IPS-18a (cell line): ENCODE measurements around the gene TBC1D22B.
"Not testable (repeated sequence)": the region's sequence is repeated elsewhere in the genome, so short reads cannot be mapped to it uniquely, and the experiment has no call there.

Experiments
- H3K27ac ChIP-seq: one replicate; pipeline ENCODE4 v1.5.1; 2013; ENCODE audit warnings: low read length
- H3K27me3 ChIP-seq: one replicate; pipeline ENCODE4 v1.6.1; 2013; ENCODE audit warnings: mild to moderate bottlenecking, low read length; ENCODE audit not compliant: control insufficient read depth, insufficient read depth
- H3K36me3 ChIP-seq: one replicate; pipeline ENCODE4 v1.6.1; 2013; ENCODE audit warnings: low read depth, low read length; ENCODE audit not compliant: control insufficient read depth
- H3K4me1 ChIP-seq: one replicate; pipeline ENCODE4 v1.6.1; 2013; ENCODE audit warnings: low read depth, low read length; ENCODE audit not compliant: control insufficient read depth
- H3K4me3 ChIP-seq: one replicate; pipeline ENCODE4 v1.5.1; 2013; ENCODE audit warnings: low read length
- H3K9ac ChIP-seq: one replicate; pipeline ENCODE4 v1.6.1; 2013; ENCODE audit warnings: mild to moderate bottlenecking, low read length, moderate library complexity
- H3K9me3 ChIP-seq: one replicate; pipeline ENCODE4 v1.6.1; 2013; ENCODE audit warnings: low read depth, low read length; ENCODE audit not compliant: control insufficient read depth

Gene TBC1D22B

DNA sequence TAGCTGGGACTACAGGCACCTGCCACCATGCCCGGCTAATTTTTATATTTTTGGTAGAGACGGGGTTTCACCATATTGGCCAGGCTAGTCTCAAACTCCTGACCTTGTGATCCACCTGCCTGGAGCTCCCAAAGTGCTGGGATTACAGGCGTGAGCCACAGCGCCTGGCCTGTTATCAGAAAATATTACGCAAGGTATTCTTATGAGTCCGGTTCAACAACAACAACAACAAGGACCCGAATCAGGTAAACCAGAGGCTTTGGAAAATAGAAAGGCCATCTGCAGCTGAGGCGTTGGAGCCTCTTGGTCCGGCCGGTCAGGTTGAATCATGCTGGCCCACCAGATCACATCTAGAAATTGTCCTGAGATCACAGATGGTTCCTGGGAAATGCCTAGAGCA is 49.9 kb downstream of the TBC1D22B start:
- H3K27ac ChIP-seq, H3K9me3 ChIP-seq, H3K4me1 ChIP-seq, H3K4me3 ChIP-seq, H3K27me3 ChIP-seq, H3K9ac ChIP-seq: not testable (repeated sequence)
- peaks cover 11% of the 10 kb centered on the region for H3K36me3 ChIP-seq

DNA sequence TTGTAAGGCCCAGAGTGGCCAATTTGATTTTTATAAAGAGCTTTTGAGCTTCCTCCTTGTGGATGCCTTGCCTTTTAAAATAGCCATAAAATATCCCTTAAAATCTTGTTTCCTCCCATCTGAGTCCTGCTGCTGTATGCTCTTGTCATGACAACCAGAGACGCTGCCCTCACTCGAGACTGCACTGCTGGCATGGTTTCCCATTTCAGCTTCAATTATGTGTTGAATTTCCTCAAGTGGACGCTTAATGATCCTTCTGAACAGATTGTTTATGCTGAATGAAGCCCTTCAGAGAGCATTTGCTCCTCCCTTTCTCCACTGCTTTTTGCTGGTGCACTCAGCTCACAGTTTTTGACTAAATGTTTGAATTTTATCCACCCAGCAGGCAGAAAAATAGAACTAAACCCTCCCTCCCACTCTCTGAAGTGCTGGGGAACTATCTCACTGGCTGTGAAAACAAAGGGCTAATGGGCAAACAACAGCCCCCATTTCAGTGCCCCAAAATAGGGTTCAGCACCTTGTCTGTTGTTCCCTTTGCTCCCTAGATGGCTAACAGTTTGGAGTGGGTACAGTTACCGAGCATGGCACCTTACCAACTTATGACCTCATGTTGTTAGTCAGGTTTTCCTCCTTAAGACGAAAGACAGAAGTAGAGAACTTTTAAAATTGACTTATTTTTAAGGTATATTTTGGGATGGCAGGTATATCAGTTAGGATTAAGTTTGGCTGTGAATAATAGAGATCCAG is 50.7 kb downstream of the TBC1D22B start:
- no peak overlapping the region for H3K27ac ChIP-seq

DNA sequence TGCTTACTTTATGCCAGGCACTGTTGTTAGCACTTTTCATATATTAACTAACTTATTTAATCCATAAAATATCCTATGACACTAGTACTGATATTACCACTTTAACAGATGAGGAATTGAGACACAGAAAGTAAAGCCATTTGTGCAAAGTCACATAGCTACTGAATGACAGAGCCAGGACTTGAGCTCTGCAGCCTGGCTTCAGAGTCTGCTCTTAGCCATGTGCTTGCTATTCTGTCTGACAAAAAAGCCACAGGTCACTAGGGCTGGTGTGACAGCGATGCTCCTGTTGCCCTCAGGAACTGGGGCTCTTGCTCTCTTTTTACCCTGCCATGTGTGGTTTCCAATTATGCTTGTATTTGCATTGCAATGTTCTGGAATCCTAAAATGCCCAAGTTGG is 51.5 kb downstream of the TBC1D22B start:
- Histone ChIP-seq H3K36me3 (peaks cover 16% of the 10 kb centered on the region), H3K9ac (no peak overlapping the region), H3K4me3 (no peak overlapping the region), H3K27ac (no peak overlapping the region), H3K9me3 (no peaks in the 10 kb centered on the region), H3K4me1 (no peaks in the 10 kb centered on the region), H3K27me3 (no peaks in the 10 kb centered on the region)

More for the DNA sequence above, 50.7 kb downstream of the TBC1D22B start:
- Histone ChIP-seq H3K9me3 (no peaks in the 10 kb centered on the region), H3K4me1 (no peaks in the 10 kb centered on the region), H3K36me3 (peaks cover 10% of the 10 kb centered on the region), H3K27me3 (no peaks in the 10 kb centered on the region), H3K4me3 (no peak overlapping the region), H3K9ac (no peak overlapping the region)

GRCh38 chr6:37309692-37310091 is 52.1 kb downstream of the TBC1D22B start:
- no peaks in the 10 kb centered on the region for H3K4me1 ChIP-seq
- H3K27ac ChIP-seq = no peak overlapping the region
- peaks cover 16% of the 10 kb centered on the region for H3K36me3 ChIP-seq
- H3K4me3 ChIP-seq = no peak overlapping the region
- H3K27me3 ChIP-seq = no peaks in the 10 kb centered on the region
- H3K9me3 ChIP-seq = no peaks in the 10 kb centered on the region
- no peak overlapping the region for H3K9ac ChIP-seq

- Histone ChIP-seq H3K27me3 (no peaks in the 10 kb centered on the region), H3K9me3 (no peaks in the 10 kb centered on the region), H3K9ac (no peak overlapping the region), H3K36me3 (peaks cover 20% of the 10 kb centered on the region), H3K4me3 (no peak overlapping the region), H3K27ac (no peak overlapping the region), H3K4me1 (no peaks in the 10 kb centered on the region)
These were observed 53.4 kb downstream of the TBC1D22B start for GRCh38 chr6:37310966-37311365.

GRCh38 chr6:37311741-37312473 is 54.3 kb downstream of the TBC1D22B start:
- peaks cover 25% of the 10 kb centered on the region for H3K36me3 ChIP-seq
- H3K27ac ChIP-seq = no peak overlapping the region

GRCh38 chr6:37313723-37314486 is 56.3 kb downstream of the TBC1D22B start:
- H3K9me3 ChIP-seq = no peaks in the 10 kb centered on the region
- no peak overlapping the region for H3K9ac ChIP-seq
- H3K27me3 ChIP-seq = no peaks in the 10 kb centered on the region
- H3K4me3 ChIP-seq = no peak overlapping the region
- peaks cover 40% of the 10 kb centered on the region for H3K36me3 ChIP-seq
- H3K27ac ChIP-seq = no peak overlapping the region
- H3K4me1 ChIP-seq = no peaks in the 10 kb centered on the region

More at GRCh38 chr6:37311741-37312473, 54.3 kb downstream of the TBC1D22B start:
- no peaks in the 10 kb centered on the region for H3K27me3 ChIP-seq
- H3K9ac ChIP-seq = no peak overlapping the region
- no peaks in the 10 kb centered on the region for H3K9me3 ChIP-seq
- H3K4me3 ChIP-seq = no peak overlapping the region
- no peaks in the 10 kb centered on the region for H3K4me1 ChIP-seq

DNA sequence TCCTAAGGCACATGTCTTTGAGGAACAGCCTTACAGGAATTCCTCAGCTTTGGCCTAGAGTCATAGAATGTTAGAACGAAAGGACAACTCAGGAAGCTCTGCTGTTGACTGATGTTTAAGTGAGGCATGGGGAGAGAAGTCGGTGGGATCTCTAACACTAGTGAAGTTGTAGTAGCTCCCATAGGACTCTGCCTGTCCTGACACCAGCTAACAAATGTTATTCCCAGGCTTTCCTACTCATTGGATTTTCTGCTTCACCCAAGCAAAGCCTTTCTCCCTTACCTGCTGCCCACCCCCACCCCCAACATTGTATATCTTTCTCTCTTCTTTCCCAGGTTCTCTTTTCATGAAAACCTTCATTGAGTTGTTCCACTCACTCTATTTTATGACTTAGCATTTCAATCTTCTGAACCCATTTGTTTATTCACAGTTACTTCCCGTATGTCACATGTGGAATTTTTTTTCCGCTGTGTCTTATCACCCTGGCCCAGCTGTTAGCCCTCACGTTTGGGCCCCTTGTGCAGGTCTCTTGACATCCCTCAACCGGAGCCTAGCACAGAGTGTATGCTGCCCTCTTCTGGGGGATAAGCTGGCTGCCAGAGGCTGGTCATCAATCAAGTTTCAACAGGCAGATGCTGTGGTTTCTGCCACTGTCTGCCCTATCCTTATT is 57.0 kb downstream of the TBC1D22B start:
- H3K4me1 ChIP-seq = no peaks in the 10 kb centered on the region
- no peaks in the 10 kb centered on the region for H3K27me3 ChIP-seq
- H3K27ac ChIP-seq = no peak overlapping the region
- H3K36me3 ChIP-seq = peaks cover 40% of the 10 kb centered on the region
- no peaks in the 10 kb centered on the region for H3K9me3 ChIP-seq
- no peak overlapping the region for H3K9ac ChIP-seq
- H3K4me3 ChIP-seq = no peak overlapping the region

DNA sequence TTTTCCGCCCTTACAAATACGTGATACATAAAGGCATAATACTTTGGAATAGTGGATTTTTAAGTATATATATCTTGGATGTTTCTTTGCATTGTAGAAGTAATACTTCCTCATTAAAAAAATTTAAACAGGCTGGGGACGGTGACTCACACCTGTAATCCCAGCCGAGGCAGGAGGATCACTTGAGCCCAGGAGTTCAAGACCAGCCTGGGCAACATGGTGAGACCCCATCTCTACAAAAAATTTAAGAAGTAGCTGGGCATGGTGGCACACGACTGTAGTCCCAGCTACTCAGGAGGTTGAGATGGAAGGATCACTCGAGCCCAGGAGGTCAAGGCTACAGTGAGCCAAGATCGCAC is 57.6 kb downstream of the TBC1D22B start:
- Histone ChIP-seq H3K9me3 (no peaks in the 10 kb centered on the region), H3K27me3 (no peaks in the 10 kb centered on the region), H3K9ac (no peak overlapping the region), H3K27ac (no peak overlapping the region), H3K4me3 (no peak overlapping the region), H3K36me3 (peaks cover 40% of the 10 kb centered on the region), H3K4me1 (no peaks in the 10 kb centered on the region)

- H3K36me3 ChIP-seq = peaks cover 44% of the 10 kb centered on the region
- no peak overlapping the region for H3K4me3 ChIP-seq
- H3K27ac ChIP-seq = no peak overlapping the region
- no peak overlapping the region for H3K9ac ChIP-seq
- no peaks in the 10 kb centered on the region for H3K4me1 ChIP-seq
- H3K27me3 ChIP-seq = no peaks in the 10 kb centered on the region
- no peaks in the 10 kb centered on the region for H3K9me3 ChIP-seq
These were observed 58.5 kb downstream of the TBC1D22B start for GRCh38 chr6:37316071-37316470.

DNA sequence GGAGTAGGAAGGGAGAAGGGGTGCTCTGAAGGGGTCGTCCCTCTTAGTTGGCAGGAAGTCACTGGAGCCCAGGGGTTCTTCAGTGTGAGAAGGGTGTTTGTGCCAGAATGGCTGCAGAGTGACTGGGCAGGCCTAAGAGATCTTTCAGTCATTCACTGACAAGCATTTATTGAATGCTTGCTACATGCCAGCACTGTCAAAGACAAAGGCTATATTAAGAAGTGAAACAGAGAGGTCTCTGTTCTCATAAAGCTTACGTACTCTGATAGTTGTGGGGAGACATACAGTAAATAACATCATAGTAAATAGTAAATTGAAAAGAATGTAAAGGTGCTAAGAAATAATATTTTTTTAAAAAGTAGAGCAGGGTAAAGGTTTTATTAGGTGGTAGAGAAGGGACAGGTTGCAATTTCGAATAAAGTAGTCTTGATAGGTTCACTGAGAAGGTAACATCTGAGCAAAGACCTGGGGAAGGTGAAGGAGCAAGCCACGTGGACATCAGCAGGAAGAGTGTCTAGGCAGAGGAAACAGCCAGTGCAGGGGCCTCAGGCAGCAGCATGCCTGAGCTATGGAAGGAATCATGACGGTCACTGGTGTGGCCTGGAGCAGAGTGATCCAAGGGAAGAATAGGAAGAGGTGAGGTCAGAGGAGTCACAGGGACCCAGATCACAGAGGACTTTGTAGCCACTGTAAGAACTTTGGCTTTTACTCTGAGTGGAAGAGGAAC is 59.9 kb downstream of the TBC1D22B start:
- no peak overlapping the region for H3K27ac ChIP-seq
- peaks cover 47% of the 10 kb centered on the region for H3K36me3 ChIP-seq
- no peaks in the 10 kb centered on the region for H3K9me3 ChIP-seq
- no peak overlapping the region for H3K9ac ChIP-seq
- H3K4me3 ChIP-seq = no peak overlapping the region
- H3K4me1 ChIP-seq = no peaks in the 10 kb centered on the region
- H3K27me3 ChIP-seq = no peaks in the 10 kb centered on the region
